ENCODE results near the gene GRHL1.

The GRHL1 gene

GRCh38 chr2:9974343-9974742 lies 22.9 kb downstream of the GRHL1 start:
- DNase-seq = no peak

GRCh38 chr2:9975328-9975727 lies 23.8 kb downstream of the GRHL1 start:
- no peak for DNase-seq

GRCh38 chr2:9975805-9976447 lies 24.4 kb downstream of the GRHL1 start:
- peak; percentile 14 for DNase-seq

DNA sequence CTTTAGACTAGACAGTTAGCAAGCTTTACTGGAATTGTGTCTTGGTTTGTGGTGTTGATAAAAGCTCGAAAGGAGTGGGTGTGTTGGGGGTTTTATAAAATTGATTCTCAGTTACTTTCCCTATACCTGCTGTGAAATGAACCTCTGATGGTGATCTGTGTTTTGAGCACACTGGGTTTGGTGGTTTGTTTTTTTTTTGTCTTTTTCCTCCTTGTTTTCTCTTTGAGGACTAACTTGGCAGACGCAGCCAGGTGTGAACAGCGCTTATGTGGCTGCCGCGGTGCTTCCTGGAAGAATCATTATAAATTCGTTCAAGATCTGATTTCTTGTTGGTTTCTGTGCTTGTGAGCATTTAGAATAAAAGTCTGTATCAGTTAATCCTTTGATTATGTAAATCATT lies 28.5 kb downstream of the GRHL1 start:
- DNase-seq = no peak

- no peak for DNase-seq
Measured at GRCh38 chr2:9980520-9980919, 29.0 kb downstream of the GRHL1 start.

GRCh38 chr2:9981655-9982054 lies 30.2 kb downstream of the GRHL1 start:
- no peak for DNase-seq

GRCh38 chr2:9982248-9982647 lies 30.8 kb downstream of the GRHL1 start:
- DNase-seq = no peak

- DNase-seq = no peak
Measured at GRCh38 chr2:9982891-9983290, 31.4 kb downstream of the GRHL1 start.

DNA sequence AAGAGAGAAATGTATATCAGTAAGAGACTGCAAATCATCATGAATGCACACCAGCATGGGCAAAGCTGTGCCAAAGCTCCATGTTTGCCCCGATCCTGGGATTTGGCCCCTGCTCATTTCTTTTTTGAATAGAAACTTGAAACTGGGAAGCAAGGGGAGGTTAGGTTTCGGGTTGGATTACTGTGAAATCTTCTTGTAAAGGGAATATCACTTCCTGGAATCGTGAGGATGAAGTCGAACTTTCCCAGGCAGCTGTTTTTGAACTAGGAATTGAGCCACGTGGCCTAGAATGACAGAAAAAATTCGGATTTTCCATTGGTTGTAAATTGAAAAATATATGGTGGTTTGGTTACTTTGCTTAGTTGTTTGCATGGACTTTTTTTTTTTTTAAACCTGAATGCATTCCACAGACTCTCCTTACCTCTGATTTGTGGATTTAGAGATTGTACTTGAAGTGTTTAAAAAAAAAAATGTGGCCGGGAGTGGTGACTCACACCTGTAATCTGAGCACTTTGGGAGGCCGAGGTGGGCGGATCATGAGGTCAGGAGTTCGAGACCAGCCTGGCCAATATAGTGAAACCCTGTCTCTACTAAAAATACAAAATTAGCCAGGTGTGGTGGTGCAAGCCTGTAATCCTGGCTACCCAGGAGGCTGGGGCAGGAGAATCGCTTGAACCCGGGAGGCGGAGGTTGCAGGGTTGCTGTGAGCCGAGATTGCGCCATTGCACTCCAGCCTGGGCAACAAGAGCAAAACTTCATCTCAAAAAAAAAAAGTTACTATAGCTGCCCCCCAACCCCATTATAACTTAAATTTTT lies 32.1 kb downstream of the GRHL1 start:
- no peak for DNase-seq

GRCh38 chr2:9984217-9984739 lies 32.8 kb downstream of the GRHL1 start:
- DNase-seq = peak; percentile 43

- peak; percentile 7 for DNase-seq
Measured at GRCh38 chr2:9984871-9985480, 33.5 kb downstream of the GRHL1 start.

DNA sequence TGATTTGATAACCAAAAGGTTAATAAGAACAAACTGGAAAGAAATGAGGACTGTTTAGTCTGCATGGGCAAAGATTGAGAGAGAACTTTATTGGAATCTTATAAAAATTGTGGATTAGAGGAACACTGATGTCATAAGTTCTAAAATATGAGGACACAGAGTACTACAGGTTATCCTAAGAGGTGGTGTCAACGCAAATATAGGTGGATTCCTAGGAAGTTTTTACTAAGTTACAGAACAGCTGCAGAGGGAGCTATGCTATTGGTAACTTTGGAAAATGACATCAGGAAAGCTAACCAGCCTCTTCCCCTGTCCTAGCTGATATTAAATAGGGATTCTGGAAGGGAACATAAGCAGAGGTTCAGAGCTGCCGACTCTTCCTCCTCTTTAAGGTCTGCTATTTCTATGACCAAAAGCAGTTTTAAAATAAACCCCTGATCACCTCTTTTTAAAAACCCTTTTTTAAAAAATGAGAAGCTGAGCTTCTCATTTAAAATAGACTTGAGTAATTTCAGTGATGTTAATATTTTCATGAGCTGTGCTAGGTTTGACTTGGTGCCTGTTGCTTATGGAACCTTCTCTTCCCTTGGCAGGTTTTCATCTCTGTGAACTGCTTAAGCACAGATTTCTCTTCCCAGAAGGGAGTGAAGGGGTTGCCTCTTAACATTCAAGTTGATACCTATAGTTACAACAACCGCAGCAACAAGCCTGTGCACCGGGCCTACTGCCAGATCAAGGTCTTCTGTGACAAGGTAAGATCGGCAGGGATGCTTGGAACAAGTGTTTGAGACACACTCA lies 34.2 kb downstream of the GRHL1 start:
- DNase-seq = no peak

DNA sequence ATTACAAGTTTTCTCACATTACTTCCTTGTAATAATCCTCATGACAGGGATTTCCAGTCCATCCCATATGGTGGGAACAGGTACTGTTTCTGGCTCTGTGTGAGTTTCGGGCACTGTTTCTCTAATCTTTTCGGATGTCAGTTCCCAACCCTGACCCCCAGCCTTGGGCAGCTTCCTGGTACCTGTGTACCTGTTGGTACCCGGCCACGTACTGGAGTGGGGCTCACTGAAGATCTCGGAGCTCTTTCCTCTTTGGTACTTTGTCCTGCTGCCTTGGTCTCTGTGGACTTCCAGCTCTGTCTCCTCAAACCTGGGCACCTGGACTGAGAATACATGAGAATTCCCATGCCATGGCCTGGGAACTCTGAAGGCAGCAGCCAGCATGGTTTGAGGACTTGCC lies 36.8 kb downstream of the GRHL1 start:
- DNase-seq = no peak

- no peak for DNase-seq
Measured at GRCh38 chr2:9990736-9991135, 39.2 kb downstream of the GRHL1 start.

GRCh38 chr2:9991221-9991620 lies 39.7 kb downstream of the GRHL1 start:
- DNase-seq = no peak

DNA sequence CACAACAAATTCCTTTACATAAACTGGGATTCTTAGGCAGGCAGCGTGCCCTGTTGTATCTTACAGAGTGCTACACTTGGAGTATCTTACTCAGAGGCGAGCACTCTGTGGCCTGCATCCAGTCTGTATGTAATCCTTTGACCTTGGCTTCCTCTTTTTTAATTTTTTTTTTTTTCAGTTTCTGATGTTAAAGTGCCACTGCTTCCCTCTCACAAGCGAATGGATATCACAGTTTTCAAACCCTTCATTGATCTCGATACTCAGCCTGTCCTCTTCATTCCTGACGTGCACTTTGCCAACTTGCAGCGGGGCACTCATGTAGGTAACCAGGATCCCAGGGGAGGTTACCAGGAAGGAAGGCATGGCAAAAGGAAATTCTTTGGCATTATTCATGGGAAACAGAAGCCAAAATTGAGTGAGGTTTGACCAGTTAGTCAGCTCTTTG lies 40.4 kb downstream of the GRHL1 start:
- DNase-seq = peak; percentile 87

DNA sequence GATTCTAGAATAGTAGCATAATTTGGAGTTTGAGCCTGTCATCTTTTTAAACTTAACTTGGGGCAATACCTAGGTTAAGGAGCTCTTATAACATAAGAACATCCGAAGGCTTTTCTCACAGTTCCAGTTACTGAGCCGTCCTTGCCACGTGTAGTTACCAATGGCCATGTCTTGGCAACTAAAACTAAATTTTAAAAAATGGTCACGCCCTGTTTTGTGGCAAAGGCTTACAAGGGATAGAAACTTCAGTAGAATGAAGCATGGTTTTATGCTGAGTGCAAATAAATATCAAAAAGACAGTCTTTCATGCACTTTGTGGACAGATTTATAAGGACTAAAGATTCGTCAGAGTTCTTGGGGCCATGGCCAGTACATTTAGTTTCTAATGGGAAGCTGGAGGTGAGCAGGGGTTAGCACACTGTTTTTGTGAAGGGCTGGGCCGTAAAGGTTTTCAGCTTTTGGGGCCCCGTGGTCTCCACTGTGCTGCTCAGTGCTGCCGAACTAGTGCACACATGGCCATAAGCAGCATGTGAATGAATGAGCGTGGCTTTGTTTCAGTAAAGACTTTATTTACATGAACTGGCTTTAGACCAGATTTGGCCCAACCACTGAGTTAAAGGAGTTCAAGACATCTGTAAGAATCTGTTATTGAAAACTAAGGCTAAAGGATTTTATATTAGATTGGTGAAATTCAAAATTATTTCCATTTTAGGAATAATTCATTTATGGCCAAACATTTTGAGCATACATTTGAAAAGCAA lies 41.1 kb downstream of the GRHL1 start:
- no peak for DNase-seq

DNA sequence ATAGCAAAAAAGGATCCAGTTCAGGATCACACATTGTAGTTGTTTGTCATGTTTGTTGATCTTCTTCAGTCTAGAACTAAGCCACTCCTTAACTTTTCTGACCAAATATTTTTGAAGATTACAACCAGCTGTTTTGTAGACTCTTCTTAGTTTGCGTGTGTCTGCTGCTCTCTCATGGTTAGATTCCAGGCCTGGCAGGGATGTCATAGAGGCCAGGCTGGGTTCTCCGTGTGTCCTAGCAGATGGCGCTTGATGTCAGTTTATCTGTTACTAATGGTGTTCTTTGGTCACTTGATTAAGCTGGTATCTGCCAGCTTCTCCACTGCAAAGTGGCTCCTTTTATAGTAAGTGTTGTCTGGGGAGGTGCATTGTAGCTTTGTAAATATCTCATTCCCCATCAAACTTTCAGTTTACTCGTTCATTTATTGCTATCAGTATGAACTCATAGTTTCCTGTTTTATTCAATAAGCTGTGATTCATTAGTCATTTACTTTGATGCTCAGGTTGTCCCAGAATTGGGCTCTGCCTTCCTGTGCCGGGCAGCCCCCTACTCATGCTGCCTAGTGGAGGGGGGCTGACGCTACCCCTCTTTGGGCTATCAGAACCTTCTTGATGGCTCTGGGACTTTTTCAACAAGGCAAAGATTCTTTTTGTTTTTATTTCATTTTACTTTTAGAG lies 42.1 kb downstream of the GRHL1 start:
- DNase-seq = no peak

DNA sequence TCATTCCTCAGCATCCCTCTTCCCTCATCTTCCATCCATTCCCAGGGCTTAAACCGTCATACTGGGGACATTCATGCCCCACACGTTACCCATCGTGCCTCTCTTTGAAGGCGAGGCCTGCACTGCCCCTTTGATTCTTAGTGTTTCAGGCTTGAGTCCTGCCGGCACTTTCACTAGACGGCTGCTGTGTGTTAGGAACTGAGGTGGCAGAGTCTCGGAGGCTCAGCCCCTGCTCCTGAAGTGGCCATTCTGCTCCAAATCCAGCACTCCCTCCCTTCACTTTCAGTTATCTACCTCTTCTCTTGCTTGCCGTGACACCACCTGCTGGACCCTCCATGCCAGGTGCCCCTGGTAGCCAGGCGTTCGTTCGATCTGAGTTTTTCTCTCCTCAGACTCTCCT lies 43.0 kb downstream of the GRHL1 start:
- no peak for DNase-seq

DNA sequence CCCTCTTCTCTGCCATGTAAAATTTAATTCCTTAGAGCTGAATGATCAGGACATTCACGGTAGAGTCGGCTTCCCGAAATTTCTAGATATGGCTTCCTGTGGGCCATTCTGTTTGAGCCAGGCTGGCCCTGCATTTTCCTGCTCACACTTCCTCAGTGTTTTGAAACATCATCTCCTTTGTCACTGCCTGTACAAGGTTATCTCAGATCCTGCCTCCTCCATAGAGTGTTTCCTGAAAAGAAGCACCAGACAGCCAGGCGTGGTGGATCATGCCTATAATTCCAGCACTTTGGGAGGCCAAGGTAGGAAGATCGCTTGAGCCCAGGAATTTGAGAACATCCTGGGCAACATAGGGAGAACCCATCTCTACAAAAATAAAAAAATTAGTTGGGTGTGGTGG lies 43.6 kb downstream of the GRHL1 start:
- no peak for DNase-seq

- DNase-seq = no peak
Measured at GRCh38 chr2:9996321-9996720, 44.8 kb downstream of the GRHL1 start.

DNA sequence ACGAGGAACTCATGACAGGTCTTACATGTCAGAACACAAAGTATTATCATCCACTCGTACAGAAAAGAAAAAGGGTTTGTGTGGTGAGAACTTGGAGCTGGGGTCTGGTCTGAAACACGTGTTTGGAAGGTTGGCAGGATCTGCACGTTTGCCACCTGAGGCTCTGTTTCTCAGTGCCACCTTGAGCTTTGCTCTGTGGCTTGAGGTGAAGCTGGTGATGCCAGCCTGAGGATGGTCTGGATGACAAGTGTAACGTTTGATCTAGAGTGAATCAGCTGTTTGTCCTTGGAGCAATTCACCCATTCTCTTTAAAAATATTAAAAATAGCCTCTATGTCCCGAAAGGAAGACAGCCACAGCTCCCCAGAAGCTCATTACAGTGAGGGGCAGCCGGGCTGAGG lies 46.4 kb downstream of the GRHL1 start:
- DNase-seq = no peak

Data from MV-4-11 (cell line).